WTC11 (cell line): ENCODE data around the gene FBRSL1. TPM values are rescaled to one million over a fixed set of nuclear protein-coding genes. Genes with fewer than 3 reads are reported as not detected.

ENCODE experiments used
- ATAC-seq: fragments of 200-7000 bp; cut with Tn5 transposase; 2 replicates; pipeline ENCODE4 v1.10.0; 2021; ENCODE audit warnings: mild to moderate bottlenecking, moderate library complexity
- CTCF ChIA-PET: fragments of 300-600 bp; sonication (Branson Sonifier 250); formaldehyde crosslinking; loops from one replicate; lab custom pipeline; 2021; ENCODE audit warnings: antibody characterized with exemption; lab: Charles Lee
- POLR2A ChIA-PET: fragments of 350-600 bp; sonication (Branson Sonifier 250); formaldehyde crosslinking; loops from one replicate; lab custom pipeline; 2021; ENCODE audit warnings: antibody characterized with exemption; lab: Charles Lee
- DNase-seq: peaks from one replicate; pipeline ENCODE4 v3.0.0; 2021; ENCODE audit warnings: low spot score
- H3K27ac Mint-ChIP-seq: 2 replicates; pipeline ENCODE4 v1.8.0; 2021; ENCODE audit warnings: mixed read lengths
- H3K27me3 Mint-ChIP-seq: 2 replicates; pipeline ENCODE4 v1.8.0; 2021; ENCODE audit warnings: low read depth, mild to moderate bottlenecking, moderate library complexity, mixed read lengths
- H3K36me3 Mint-ChIP-seq: 2 replicates; pipeline ENCODE4 v1.8.0; 2021; ENCODE audit warnings: mixed read lengths
- H3K4me1 Mint-ChIP-seq: 2 replicates; pipeline ENCODE4 v1.8.0; 2022; ENCODE audit warnings: mixed read lengths
- H3K4me3 Mint-ChIP-seq: 2 replicates; pipeline ENCODE4 v1.8.0; 2021; ENCODE audit warnings: mild to moderate bottlenecking, moderate library complexity, mixed read lengths
- H3K9me3 Mint-ChIP-seq: 2 replicates; pipeline ENCODE4 v1.8.0; 2021; ENCODE audit warnings: mixed read lengths
- ATF1 ChIP-seq: sonication (generic); formaldehyde crosslinking; IDR thresholded peaks from 2 replicates; pipeline ENCODE4 v1.8.1; 2023; ENCODE audit warnings: mild to moderate bottlenecking, moderate library complexity, missing genetic modification reagents
- EMX1 ChIP-seq: fragments of 250-450 bp; sonication (Bioruptor Pico); IDR thresholded peaks from 2 replicates; pipeline ENCODE4 v1.8.0; 2021; ENCODE audit warnings: mild to moderate bottlenecking
- GTF2I ChIP-seq: fragments of 250-450 bp; sonication (Bioruptor Pico); conservative IDR thresholded peaks from 2 replicates; pipeline ENCODE4 v1.4.0; 2021; ENCODE audit warnings: mild to moderate bottlenecking
- NR3C1 ChIP-seq: sonication (generic); formaldehyde crosslinking; conservative IDR thresholded peaks from 2 replicates; pipeline ENCODE4 v1.8.1; 2023; ENCODE audit warnings: low read depth, mild to moderate bottlenecking, missing genetic modification reagents
- TCF7 ChIP-seq: sonication (generic); formaldehyde crosslinking; IDR thresholded peaks from 2 replicates; pipeline ENCODE4 v1.8.0; 2022; ENCODE audit warnings: mild to moderate bottlenecking, low read depth, missing genetic modification reagents, moderate library complexity
- ZNF121 ChIP-seq: sonication (generic); formaldehyde crosslinking; IDR thresholded peaks from 2 replicates; pipeline ENCODE4 v1.8.0; 2023; ENCODE audit warnings: missing genetic modification reagents
- ZNF138 ChIP-seq: sonication (generic); formaldehyde crosslinking; conservative IDR thresholded peaks from 2 replicates; pipeline ENCODE4 v1.8.1; 2022; ENCODE audit warnings: mild to moderate bottlenecking, moderate library complexity, missing genetic modification reagents
- ZNF219 ChIP-seq: sonication (generic); formaldehyde crosslinking; IDR thresholded peaks from 2 replicates; pipeline ENCODE4 v1.8.0; 2023; ENCODE audit warnings: missing genetic modification reagents, mild to moderate bottlenecking, borderline replicate concordance
- total RNA-seq: library from RNA; stranded (reverse); gene quantifications from 3 replicates; pipeline ENCODE4 v1.2.3, GENCODE V29; 2021
- TF ChIP-seq, protein P1 (sequence below): sonication (generic); formaldehyde crosslinking; IDR thresholded peaks from 2 replicates; pipeline ENCODE4 v1.8.0; 2022; ENCODE audit warnings: mild to moderate bottlenecking, missing genetic modification reagents
- TF ChIP-seq, protein P2 (sequence below): fragments of 250-450 bp; sonication (Bioruptor Pico); IDR thresholded peaks from 2 replicates; pipeline ENCODE4 v1.9.0; 2021; ENCODE audit warnings: mild to moderate bottlenecking
- TF ChIP-seq, protein P3 (sequence below): sonication (generic); formaldehyde crosslinking; conservative IDR thresholded peaks from 2 replicates; pipeline ENCODE4 v1.8.1; 2023; ENCODE audit warnings: mild to moderate bottlenecking, low read depth, missing genetic modification reagents, moderate library complexity
- TF ChIP-seq, protein P4 (sequence below): fragments of 250-450 bp; sonication (Bioruptor Pico); IDR thresholded peaks from 2 replicates; pipeline ENCODE4 v1.8.0; 2021; ENCODE audit warnings: mild to moderate bottlenecking
- TF ChIP-seq, protein P5 (sequence below): sonication (generic); formaldehyde crosslinking; IDR thresholded peaks from 2 replicates; pipeline ENCODE4 v1.8.0; 2023; ENCODE audit warnings: missing genetic modification reagents, mild to moderate bottlenecking, borderline replicate concordance

The FBRSL1 gene
- total RNA-seq, 1 experiment from 2014 or later, result 129 TPM

DNA sequence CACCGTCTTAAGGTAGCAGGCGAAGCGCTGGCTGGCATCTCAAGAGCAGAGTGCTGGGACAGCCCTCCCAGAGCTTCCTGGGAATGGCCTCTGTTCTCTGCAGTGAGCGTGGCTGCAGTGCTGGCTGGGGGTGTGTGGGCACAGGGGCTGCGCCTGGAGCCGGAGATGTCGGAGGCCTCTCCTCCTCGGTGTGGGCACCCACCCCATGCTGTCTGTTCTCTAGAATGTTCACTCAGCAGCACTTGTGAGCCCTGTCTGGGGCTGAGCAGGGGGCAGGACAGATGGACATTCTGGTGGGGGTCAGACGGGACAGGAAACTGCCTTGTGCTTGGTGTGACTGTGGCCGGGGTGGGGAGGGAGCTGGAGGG is 15.9 kb downstream of the FBRSL1 start:
- peak overlapping the region; percentile 45; the same call in 1 of the 2 replicates for H3K27ac Mint-ChIP-seq
- POLR2A ChIA-PET, result no interaction called here
- no peak for ATAC-seq

More for the DNA sequence above, 15.9 kb downstream of the FBRSL1 start:
- H3K4me3 Mint-ChIP-seq, result no peak overlapping the region
- H3K36me3 Mint-ChIP-seq, result no peaks in the 10 kb centered on the region
- H3K4me1 Mint-ChIP-seq, result peaks cover 24% of the 10 kb centered on the region
- CTCF ChIA-PET, result interaction anchor here (0.7 to 3.1 kb wide), 5 partner anchors 14 to 92 kb away, joined by 3 to 15 read pairs (median 4); no protein-coding TSS in a partner anchor
- DNase-seq, result no peak
- H3K27me3 Mint-ChIP-seq, result no peaks in the 10 kb centered on the region
- H3K9me3 Mint-ChIP-seq, result no peaks in the 10 kb centered on the region
- TF ChIP-seq ZNF219 (CRISPR knock-in tag), result no peak
- no peak for TF ChIP-seq TCF7
- TF ChIP-seq, protein P1, sequence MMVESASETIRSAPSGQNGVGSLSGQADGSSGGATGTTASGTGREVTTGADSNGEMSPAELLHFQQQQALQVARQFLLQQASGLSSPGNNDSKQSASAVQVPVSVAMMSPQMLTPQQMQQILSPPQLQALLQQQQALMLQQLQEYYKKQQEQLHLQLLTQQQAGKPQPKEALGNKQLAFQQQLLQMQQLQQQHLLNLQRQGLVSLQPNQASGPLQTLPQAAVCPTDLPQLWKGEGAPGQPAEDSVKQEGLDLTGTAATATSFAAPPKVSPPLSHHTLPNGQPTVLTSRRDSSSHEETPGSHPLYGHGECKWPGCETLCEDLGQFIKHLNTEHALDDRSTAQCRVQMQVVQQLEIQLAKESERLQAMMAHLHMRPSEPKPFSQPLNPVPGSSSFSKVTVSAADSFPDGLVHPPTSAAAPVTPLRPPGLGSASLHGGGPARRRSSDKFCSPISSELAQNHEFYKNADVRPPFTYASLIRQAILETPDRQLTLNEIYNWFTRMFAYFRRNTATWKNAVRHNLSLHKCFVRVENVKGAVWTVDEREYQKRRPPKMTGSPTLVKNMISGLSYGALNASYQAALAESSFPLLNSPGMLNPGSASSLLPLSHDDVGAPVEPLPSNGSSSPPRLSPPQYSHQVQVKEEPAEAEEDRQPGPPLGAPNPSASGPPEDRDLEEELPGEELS (CRISPR knock-in tag), result no peak
- TF ChIP-seq, protein P2, sequence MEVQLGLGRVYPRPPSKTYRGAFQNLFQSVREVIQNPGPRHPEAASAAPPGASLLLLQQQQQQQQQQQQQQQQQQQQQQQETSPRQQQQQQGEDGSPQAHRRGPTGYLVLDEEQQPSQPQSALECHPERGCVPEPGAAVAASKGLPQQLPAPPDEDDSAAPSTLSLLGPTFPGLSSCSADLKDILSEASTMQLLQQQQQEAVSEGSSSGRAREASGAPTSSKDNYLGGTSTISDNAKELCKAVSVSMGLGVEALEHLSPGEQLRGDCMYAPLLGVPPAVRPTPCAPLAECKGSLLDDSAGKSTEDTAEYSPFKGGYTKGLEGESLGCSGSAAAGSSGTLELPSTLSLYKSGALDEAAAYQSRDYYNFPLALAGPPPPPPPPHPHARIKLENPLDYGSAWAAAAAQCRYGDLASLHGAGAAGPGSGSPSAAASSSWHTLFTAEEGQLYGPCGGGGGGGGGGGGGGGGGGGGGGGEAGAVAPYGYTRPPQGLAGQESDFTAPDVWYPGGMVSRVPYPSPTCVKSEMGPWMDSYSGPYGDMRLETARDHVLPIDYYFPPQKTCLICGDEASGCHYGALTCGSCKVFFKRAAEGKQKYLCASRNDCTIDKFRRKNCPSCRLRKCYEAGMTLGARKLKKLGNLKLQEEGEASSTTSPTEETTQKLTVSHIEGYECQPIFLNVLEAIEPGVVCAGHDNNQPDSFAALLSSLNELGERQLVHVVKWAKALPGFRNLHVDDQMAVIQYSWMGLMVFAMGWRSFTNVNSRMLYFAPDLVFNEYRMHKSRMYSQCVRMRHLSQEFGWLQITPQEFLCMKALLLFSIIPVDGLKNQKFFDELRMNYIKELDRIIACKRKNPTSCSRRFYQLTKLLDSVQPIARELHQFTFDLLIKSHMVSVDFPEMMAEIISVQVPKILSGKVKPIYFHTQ (CRISPR knock-in tag), result no peak
- TF ChIP-seq, protein P3, sequence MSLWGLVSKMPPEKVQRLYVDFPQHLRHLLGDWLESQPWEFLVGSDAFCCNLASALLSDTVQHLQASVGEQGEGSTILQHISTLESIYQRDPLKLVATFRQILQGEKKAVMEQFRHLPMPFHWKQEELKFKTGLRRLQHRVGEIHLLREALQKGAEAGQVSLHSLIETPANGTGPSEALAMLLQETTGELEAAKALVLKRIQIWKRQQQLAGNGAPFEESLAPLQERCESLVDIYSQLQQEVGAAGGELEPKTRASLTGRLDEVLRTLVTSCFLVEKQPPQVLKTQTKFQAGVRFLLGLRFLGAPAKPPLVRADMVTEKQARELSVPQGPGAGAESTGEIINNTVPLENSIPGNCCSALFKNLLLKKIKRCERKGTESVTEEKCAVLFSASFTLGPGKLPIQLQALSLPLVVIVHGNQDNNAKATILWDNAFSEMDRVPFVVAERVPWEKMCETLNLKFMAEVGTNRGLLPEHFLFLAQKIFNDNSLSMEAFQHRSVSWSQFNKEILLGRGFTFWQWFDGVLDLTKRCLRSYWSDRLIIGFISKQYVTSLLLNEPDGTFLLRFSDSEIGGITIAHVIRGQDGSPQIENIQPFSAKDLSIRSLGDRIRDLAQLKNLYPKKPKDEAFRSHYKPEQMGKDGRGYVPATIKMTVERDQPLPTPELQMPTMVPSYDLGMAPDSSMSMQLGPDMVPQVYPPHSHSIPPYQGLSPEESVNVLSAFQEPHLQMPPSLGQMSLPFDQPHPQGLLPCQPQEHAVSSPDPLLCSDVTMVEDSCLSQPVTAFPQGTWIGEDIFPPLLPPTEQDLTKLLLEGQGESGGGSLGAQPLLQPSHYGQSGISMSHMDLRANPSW (CRISPR knock-in tag), result no peak
- no peak for TF ChIP-seq ZNF138 (CRISPR knock-in tag)
- TF ChIP-seq, protein P4, sequence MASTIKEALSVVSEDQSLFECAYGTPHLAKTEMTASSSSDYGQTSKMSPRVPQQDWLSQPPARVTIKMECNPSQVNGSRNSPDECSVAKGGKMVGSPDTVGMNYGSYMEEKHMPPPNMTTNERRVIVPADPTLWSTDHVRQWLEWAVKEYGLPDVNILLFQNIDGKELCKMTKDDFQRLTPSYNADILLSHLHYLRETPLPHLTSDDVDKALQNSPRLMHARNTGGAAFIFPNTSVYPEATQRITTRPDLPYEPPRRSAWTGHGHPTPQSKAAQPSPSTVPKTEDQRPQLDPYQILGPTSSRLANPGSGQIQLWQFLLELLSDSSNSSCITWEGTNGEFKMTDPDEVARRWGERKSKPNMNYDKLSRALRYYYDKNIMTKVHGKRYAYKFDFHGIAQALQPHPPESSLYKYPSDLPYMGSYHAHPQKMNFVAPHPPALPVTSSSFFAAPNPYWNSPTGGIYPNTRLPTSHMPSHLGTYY (CRISPR knock-in tag), result no peak
- TF ChIP-seq NR3C1 (CRISPR knock-in tag), result no peak
- no peak for TF ChIP-seq ZNF121
- no peak for TF ChIP-seq GTF2I (CRISPR knock-in tag)
- no peak for TF ChIP-seq EMX1 (CRISPR knock-in tag)
- TF ChIP-seq ATF1, result no peak
- TF ChIP-seq, protein P5, sequence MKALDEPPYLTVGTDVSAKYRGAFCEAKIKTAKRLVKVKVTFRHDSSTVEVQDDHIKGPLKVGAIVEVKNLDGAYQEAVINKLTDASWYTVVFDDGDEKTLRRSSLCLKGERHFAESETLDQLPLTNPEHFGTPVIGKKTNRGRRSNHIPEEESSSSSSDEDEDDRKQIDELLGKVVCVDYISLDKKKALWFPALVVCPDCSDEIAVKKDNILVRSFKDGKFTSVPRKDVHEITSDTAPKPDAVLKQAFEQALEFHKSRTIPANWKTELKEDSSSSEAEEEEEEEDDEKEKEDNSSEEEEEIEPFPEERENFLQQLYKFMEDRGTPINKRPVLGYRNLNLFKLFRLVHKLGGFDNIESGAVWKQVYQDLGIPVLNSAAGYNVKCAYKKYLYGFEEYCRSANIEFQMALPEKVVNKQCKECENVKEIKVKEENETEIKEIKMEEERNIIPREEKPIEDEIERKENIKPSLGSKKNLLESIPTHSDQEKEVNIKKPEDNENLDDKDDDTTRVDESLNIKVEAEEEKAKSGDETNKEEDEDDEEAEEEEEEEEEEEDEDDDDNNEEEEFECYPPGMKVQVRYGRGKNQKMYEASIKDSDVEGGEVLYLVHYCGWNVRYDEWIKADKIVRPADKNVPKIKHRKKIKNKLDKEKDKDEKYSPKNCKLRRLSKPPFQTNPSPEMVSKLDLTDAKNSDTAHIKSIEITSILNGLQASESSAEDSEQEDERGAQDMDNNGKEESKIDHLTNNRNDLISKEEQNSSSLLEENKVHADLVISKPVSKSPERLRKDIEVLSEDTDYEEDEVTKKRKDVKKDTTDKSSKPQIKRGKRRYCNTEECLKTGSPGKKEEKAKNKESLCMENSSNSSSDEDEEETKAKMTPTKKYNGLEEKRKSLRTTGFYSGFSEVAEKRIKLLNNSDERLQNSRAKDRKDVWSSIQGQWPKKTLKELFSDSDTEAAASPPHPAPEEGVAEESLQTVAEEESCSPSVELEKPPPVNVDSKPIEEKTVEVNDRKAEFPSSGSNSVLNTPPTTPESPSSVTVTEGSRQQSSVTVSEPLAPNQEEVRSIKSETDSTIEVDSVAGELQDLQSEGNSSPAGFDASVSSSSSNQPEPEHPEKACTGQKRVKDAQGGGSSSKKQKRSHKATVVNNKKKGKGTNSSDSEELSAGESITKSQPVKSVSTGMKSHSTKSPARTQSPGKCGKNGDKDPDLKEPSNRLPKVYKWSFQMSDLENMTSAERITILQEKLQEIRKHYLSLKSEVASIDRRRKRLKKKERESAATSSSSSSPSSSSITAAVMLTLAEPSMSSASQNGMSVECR (CRISPR knock-in tag), result no peak
